H1 (cell line): ENCODE measurements around the gene AGER. TPM values are rescaled to one million over a fixed set of nuclear protein-coding genes. Genes with fewer than 3 reads are reported as not detected.

Source experiments
- CTCF ChIA-PET: fragments of 300-600 bp; sonication (Branson Sonifier 250); formaldehyde crosslinking; loops from one replicate; lab custom pipeline; 2021; ENCODE audit not compliant: partially characterized antibody; lab: Charles Lee
- POLR2A ChIA-PET: fragments of 300-600 bp; sonication (Branson Sonifier 250); formaldehyde crosslinking; loops from one replicate; lab custom pipeline; 2021; ENCODE audit warnings: inconsistent platforms; ENCODE audit not compliant: partially characterized antibody; lab: Charles Lee
- DNase-seq, 2 experiments: peaks; one replicate each; pipeline versions ENCODE4 v3.0.0 to v3.0.0-alpha.2; 2010 to 2022; ENCODE audit warnings: low spot score in 2 of 2, low read depth in 1 of 2, mixed read lengths in 1 of 2
- FAIRE-seq: peaks from 2 replicates; lab custom pipeline; 2011; peaks lifted over from hg19 to GRCh38; lab: Jason Lieb, UNC
- H2AFZ ChIP-seq: 2 replicates; pipeline ENCODE4 v1.8.1; 2012; ENCODE audit warnings: low read length, inconsistent platforms
- H2AK5ac ChIP-seq: 2 replicates; pipeline ENCODE4 v1.6.1; 2013; ENCODE audit warnings: low read depth, low read length
- H2BK120ac ChIP-seq: replicated peaks from 2 replicates; pipeline ENCODE3; 2013; ENCODE audit warnings: low read depth, low read length, inconsistent platforms
- H2BK12ac ChIP-seq: 2 replicates; pipeline ENCODE4 v1.6.1; 2013; ENCODE audit warnings: low read depth, low read length
- H2BK15ac ChIP-seq: 2 replicates; pipeline ENCODE4 v1.6.1; 2013; ENCODE audit warnings: low read length
- H2BK20ac ChIP-seq: 2 replicates; pipeline ENCODE4 v1.6.1; 2013; ENCODE audit warnings: low read length
- H2BK5ac ChIP-seq: 2 replicates; pipeline ENCODE4 v1.6.1; 2013; ENCODE audit warnings: low read depth, low read length
- H3K14ac ChIP-seq: 2 replicates; pipeline ENCODE4 v1.6.1; 2013; ENCODE audit warnings: inconsistent platforms; ENCODE audit not compliant: insufficient read length
- H3K18ac ChIP-seq: 2 replicates; pipeline ENCODE4 v1.6.1; 2013; ENCODE audit warnings: low read length; ENCODE audit errors: extremely low read depth
- H3K23ac ChIP-seq: 2 replicates; pipeline ENCODE4 v1.6.1; 2013; ENCODE audit warnings: inconsistent platforms; ENCODE audit not compliant: insufficient read length
- H3K23me2 ChIP-seq: 2 replicates; pipeline ENCODE4 v1.6.1; 2013; ENCODE audit warnings: low read depth, low read length
- H3K27ac ChIP-seq: 2 replicates; pipeline ENCODE4 v1.6.1; 2011; ENCODE audit warnings: low read depth, low read length, inconsistent platforms
- H3K27me3 ChIP-seq, 4 experiments: replicated peaks in 1 of 4; 1 replicate in 1 of 4; 2 replicates in 3 of 4; pipeline versions ENCODE4 v1.6.1 to v1.8.1; 2011 to 2013; ENCODE audit warnings: low read length in 3 of 4, mild to moderate bottlenecking in 3 of 4, inconsistent platforms in 2 of 4, mixed read lengths in 2 of 4, moderate library complexity in 1 of 4; ENCODE audit not compliant: control insufficient read depth in 3 of 4, insufficient read depth in 3 of 4; ENCODE audit errors: extremely low read depth in 1 of 4
- H3K36me3 ChIP-seq, 4 experiments: 2 replicates each; pipeline versions ENCODE4 v1.6.1 to v1.8.1; 2011 to 2013; ENCODE audit warnings: mild to moderate bottlenecking in 4 of 4, low read length in 3 of 4, moderate library complexity in 2 of 4, control low read depth in 1 of 4, inconsistent platforms in 1 of 4; ENCODE audit not compliant: insufficient read depth in 4 of 4, control insufficient read depth in 2 of 4
- H3K4ac ChIP-seq: replicated peaks from 2 replicates; pipeline ENCODE3; 2013; ENCODE audit warnings: low read length, low read depth, mixed read lengths, inconsistent platforms; ENCODE audit not compliant: insufficient read length
- H3K4me1 ChIP-seq, 4 experiments: replicated peaks in 1 of 4; 1 replicate in 1 of 4; 2 replicates in 3 of 4; pipeline versions ENCODE4 v1.6.1 to v1.8.1; 2011 to 2013; ENCODE audit warnings: low read length in 3 of 4, inconsistent platforms in 2 of 4, mixed read lengths in 1 of 4; ENCODE audit not compliant: insufficient read depth in 4 of 4, control insufficient read depth in 3 of 4
- H3K4me2 ChIP-seq, 2 experiments: 2 replicates each; pipeline versions ENCODE4 v1.6.1 to v1.8.1; 2011 to 2013; ENCODE audit warnings: low read depth in 2 of 2, low read length in 2 of 2, control low read depth in 1 of 2, inconsistent platforms in 1 of 2, mild to moderate bottlenecking in 1 of 2; ENCODE audit not compliant: insufficient read depth in 1 of 2
- H3K4me3 ChIP-seq, 4 experiments: fragments of 200-600, 300-600 bp in 1 of 4; sonication (generic), shearing (Covaris generic), sonication (Bioruptor Twin) in 1 of 4; 2 replicates each; pipeline versions ENCODE4 v1.5.1 to v1.8.1; 2011 to 2016; ENCODE audit warnings: low read length in 4 of 4, low read depth in 3 of 4, control low read depth in 2 of 4, inconsistent platforms in 2 of 4, mild to moderate bottlenecking in 2 of 4, mixed read lengths in 1 of 4, moderate library complexity in 1 of 4; ENCODE audit not compliant: insufficient read depth in 2 of 4; ENCODE audit errors: extremely low read depth in 1 of 4
- H3K56ac ChIP-seq: replicated peaks from 2 replicates; pipeline ENCODE3; 2013; ENCODE audit warnings: low read depth, mild to moderate bottlenecking, mixed read lengths, low read length, inconsistent platforms; ENCODE audit not compliant: insufficient read length
- H3K79me1 ChIP-seq: 2 replicates; pipeline ENCODE4 v1.6.1; 2013; ENCODE audit warnings: low read depth, low read length, control low read depth
- H3K79me2 ChIP-seq, 2 experiments: 2 replicates each; pipeline versions ENCODE4 v1.6.1 to v1.8.1; 2012 to 2013; ENCODE audit warnings: low read length in 2 of 2, mild to moderate bottlenecking in 2 of 2, inconsistent platforms in 1 of 2; ENCODE audit not compliant: insufficient read depth in 2 of 2, control insufficient read depth in 1 of 2
- H3K9ac ChIP-seq, 4 experiments: replicated peaks in 1 of 4; 1 replicate in 1 of 4; 2 replicates in 3 of 4; pipeline versions ENCODE4 v1.6.1 to v1.8.1; 2011 to 2013; ENCODE audit warnings: low read depth in 3 of 4, low read length in 3 of 4, control low read depth in 2 of 4, mild to moderate bottlenecking in 2 of 4, moderate library complexity in 2 of 4, inconsistent platforms in 1 of 4; ENCODE audit errors: extremely low read depth in 1 of 4
- H3K9me3 ChIP-seq, 2 experiments: 2 replicates each; pipeline versions ENCODE4 v1.6.1 to v1.8.1; 2012 to 2013; ENCODE audit warnings: mild to moderate bottlenecking in 2 of 2, moderate library complexity in 2 of 2, control low read depth in 1 of 2, inconsistent platforms in 1 of 2, low read depth in 1 of 2, low read length in 1 of 2, mixed read lengths in 1 of 2; ENCODE audit not compliant: insufficient read depth in 2 of 2
- H4K20me1 ChIP-seq, 2 experiments: replicated peaks in 1 of 2; 2 replicates each; pipeline versions ENCODE3 to v1.8.1; 2011 to 2013; ENCODE audit warnings: inconsistent platforms in 2 of 2, low read length in 2 of 2, mild to moderate bottlenecking in 1 of 2; ENCODE audit not compliant: insufficient read depth in 2 of 2, control insufficient read depth in 1 of 2
- H4K5ac ChIP-seq: 2 replicates; pipeline ENCODE4 v1.6.1; 2013; ENCODE audit warnings: low read length, low read depth, mixed read lengths, inconsistent platforms; ENCODE audit not compliant: insufficient read length
- H4K8ac ChIP-seq: 2 replicates; pipeline ENCODE4 v1.8.0; 2013; ENCODE audit warnings: mild to moderate bottlenecking, moderate library complexity, low read length, inconsistent platforms; ENCODE audit not compliant: insufficient read depth; ENCODE audit errors: extremely low read depth
- H4K91ac ChIP-seq: replicated peaks from 2 replicates; pipeline ENCODE3; 2013; ENCODE audit warnings: low read length, mixed read lengths, inconsistent platforms; ENCODE audit not compliant: insufficient read length
- BCL11A ChIP-seq, 2 experiments: IDR thresholded peaks; one replicate each; pipeline ENCODE4 v1.6.1; 2011; ENCODE audit warnings: low read depth in 2 of 2, low read length in 2 of 2, mild to moderate bottlenecking in 2 of 2
- RFX5 ChIP-seq: IDR thresholded peaks from 2 replicates; pipeline ENCODE4 v1.6.1; 2011; ENCODE audit warnings: low read depth, low read length, improper control_type of control experiment, borderline replicate concordance
- WGBS, 2 experiments: shearing (Covaris generic) in 1 of 2; methylation state at CpG; one replicate each; pipeline versions ENCODE4 v1.1.6 to v1.1.7; 2013 to 2015; ENCODE audit warnings: low lambda C conversion rate in 2 of 2, mixed read lengths in 2 of 2, inconsistent platforms in 1 of 2, low coverage in 1 of 2, missing lambda C conversion rate in 1 of 2; ENCODE audit not compliant: insufficient replicate concordance in 2 of 2, insufficient coverage in 1 of 2, insufficient read length in 1 of 2; ENCODE audit errors: extremely low coverage in 1 of 2, missing lambda C conversion rate in 1 of 2; 5-methylcytosine and 5-hydroxymethylcytosine counted together
- polyA plus RNA-seq, 7 experiments: library from polyadenylated mRNA; depleted of rRNA in 3 of 7; stranded (reverse) in 5 of 7; unstranded in 2 of 7; fragments of >200 nt in 5 of 7; fragments of 200-250 nt in 2 of 7; gene quantifications; 1 replicate in 5 of 7; 2 replicates in 1 of 7; 4 replicates in 1 of 7; pipeline versions ENCODE4 v1.2.1 to v1.2.3, GENCODE V29; 2011 to 2013; ENCODE audit warnings: missing spikeins in 2 of 7, mixed read lengths in 2 of 7
- total RNA-seq: library from RNA; stranded (reverse); fragmentation: NEBNext Ultra II Directional; extraction: Animal tissue kit (Norgen Biotek cat#: 25700); gene quantifications from 2 replicates; pipeline ENCODE4 v1.2.1, GENCODE V29; 2021

Gene AGER
- total and polyA plus RNA-seq, 2 of the 8 experiments (the other 6 are each of a cell fraction or from before 2014, with no cell fraction given), result 3.8 to 10.9 TPM

DNA sequence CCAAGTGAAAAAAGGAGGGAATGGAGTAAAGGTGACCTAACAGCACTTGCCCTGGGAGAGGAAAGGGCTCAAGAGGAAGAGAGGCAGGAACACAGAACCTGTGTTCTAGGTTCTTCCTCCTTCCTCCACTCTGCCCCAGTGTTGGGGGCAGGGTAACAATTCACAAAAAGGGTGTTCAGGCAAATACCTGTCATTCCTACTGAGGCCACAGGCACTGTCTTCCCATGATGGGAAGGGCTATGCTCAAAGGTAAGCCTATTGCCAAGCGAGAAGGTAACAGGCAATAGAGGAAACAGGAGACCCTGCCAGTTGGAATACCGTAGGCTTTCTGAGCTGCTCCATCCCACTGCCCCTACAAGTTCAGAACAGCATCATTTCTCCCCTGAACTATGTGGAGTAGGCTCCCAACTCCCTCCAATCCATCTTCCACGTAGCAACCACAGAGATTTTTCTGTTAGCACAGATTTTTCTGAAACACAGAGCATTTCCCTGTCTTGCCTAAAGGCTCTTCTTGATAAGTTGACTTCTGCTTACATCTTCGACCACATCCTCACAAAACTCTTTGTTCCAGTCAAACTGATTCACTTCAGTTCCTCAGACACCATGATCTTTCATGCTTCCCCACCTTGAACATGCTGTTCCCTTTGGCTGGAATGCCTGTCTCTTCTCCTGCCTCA lies 10.9 kb downstream of the AGER start:
- Histone ChIP-seq H3K79me2 (peaks cover 13 to 38% of the 10 kb centered on the region in 2 experiments), H3K27me3 (no peaks in the 10 kb centered on the region), H3K9me3 (no peaks in the 10 kb centered on the region), H3K9ac (no peak overlapping the region; a peak in 1 of 7 replicates), H2BK12ac (no peak overlapping the region), H3K4me1 (peaks cover 3 to 13% (median 9%) of the 10 kb centered on the region in 4 experiments; a peak in 5 of 7 replicates), H3K4me2 (peak overlapping the region; percentile 6 to 32; a peak in 2 of 4 replicates), H3K23me2 (peaks cover 19% of the 10 kb centered on the region), H3K27ac (no peak overlapping the region), H2BK15ac (no peak overlapping the region), H3K14ac (no peak overlapping the region), H3K4ac (no peak overlapping the region), H3K4me3 (no peak overlapping the region), H2AK5ac (peak overlapping the region; percentile 17; the same call in 1 of the 2 replicates), H3K56ac (no peak overlapping the region), H2AFZ (no peak overlapping the region), H2BK5ac (0 out of 2 replicates have a peak overlapping the region, but pooled peaks have one; percentile 19), H4K20me1 (peaks cover 8 to 9% of the 10 kb centered on the region in 2 experiments), H4K5ac (no peak overlapping the region), H2BK20ac (no peak overlapping the region), H3K18ac (no peak overlapping the region), H4K8ac (no peak overlapping the region), H3K23ac (no peak overlapping the region), H2BK120ac (no peak overlapping the region), H4K91ac (no peak overlapping the region), H3K79me1 (peaks cover 4% of the 10 kb centered on the region; the same call in 1 of the 2 replicates), H3K36me3 (peaks cover 4 to 26% (median 25%) of the 10 kb centered on the region in 4 experiments)
- 67% methylated on average over 4 of the region's 4 CpGs; no CpG with 5 or more reads in 1 of the 2 experiments for WGBS, 2 experiments
- ChIA-PET CTCF (interaction anchor here (0.9 to 2.4 kb wide), 5 partner anchors 24 to 55 kb away, joined by 3 to 7 read pairs (median 3); partner anchors contain the start of gene FKBPL), POLR2A (interaction anchor here (0.8 to 2.3 kb wide), 5 partner anchors 9 to 44 kb away, joined by 4 to 10 read pairs (median 6); partner anchors contain the start of gene EGFL8)
- no peak for DNase-seq
- FAIRE-seq, result no peak
- no peak for TF ChIP-seq RFX5
- TF ChIP-seq BCL11A (IDR thresholded peaks at IDR 0.05; ENCODE audit: low read depth in 2 of 2, low read length in 2 of 2), result no peak
